Neural crest cell (in vitro differentiated cells): ENCODE results near the gene SLC4A11. TPM values are rescaled to one million over a fixed set of nuclear protein-coding genes. Genes with fewer than 3 reads are reported as not detected.

ENCODE experiments used
- DNase-seq: peaks from one replicate; pipeline ENCODE4 v3.0.0; 2021; ENCODE audit warnings: low read depth, mixed read lengths, low spot score
- H3K27ac Mint-ChIP-seq: one replicate; pipeline ENCODE4 v1.8.0; 2021; ENCODE audit warnings: mild to moderate bottlenecking, mixed read lengths; ENCODE audit not compliant: unreplicated experiment
- H3K27me3 Mint-ChIP-seq: 2 replicates; pipeline ENCODE4 v1.8.0; 2021; ENCODE audit warnings: low read depth, mild to moderate bottlenecking, mixed read lengths
- H3K36me3 Mint-ChIP-seq: 2 replicates; pipeline ENCODE4 v1.8.0; 2021; ENCODE audit warnings: low read depth, mild to moderate bottlenecking, mixed read lengths
- H3K4me1 Mint-ChIP-seq: 2 replicates; pipeline ENCODE4 v1.8.0; 2021; ENCODE audit warnings: mixed read lengths
- H3K4me3 Mint-ChIP-seq: one replicate; pipeline ENCODE4 v1.8.0; 2021; ENCODE audit warnings: mild to moderate bottlenecking, mixed read lengths
- H3K9me3 Mint-ChIP-seq: 2 replicates; pipeline ENCODE4 v1.8.0; 2021; ENCODE audit warnings: mixed read lengths
- total RNA-seq: library from RNA; stranded (reverse); gene quantifications from 2 replicates; pipeline ENCODE4 v1.2.1, GENCODE V29; 2021
- TF ChIP-seq, protein P1 (sequence below): fragments of 200-600 bp; sonication (generic); conservative IDR thresholded peaks from 2 replicates; pipeline ENCODE4 v1.5.0; 2021; ENCODE audit warnings: antibody characterized with exemption, mild to moderate bottlenecking

Gene SLC4A11
- total RNA-seq, 1 donor from 2014 or later: 0.89 TPM

DNA sequence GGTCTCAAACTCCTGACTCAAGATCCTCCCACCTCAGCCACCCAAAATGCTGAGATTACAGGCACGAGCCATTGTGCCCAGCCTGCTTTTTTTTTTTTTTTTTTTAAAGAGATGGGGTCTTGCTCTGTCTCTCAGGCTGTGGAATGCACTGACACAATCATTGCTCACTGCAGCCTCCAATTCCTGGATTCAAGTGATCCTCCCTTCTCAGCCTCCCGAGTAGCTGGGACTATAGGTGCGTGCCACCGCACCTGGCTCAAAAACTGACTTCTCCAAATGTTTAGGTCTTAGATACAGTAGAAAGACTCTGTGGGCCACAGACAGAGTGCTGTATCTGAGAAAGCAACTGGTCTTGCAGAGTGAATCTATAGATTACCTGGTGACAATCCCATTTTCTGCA, 31.1 kb upstream of the SLC4A11 start:
- Mint-ChIP-seq H3K27me3 (no peaks in the 10 kb centered on the region), H3K36me3 (peaks cover 6% of the 10 kb centered on the region), H3K4me3 (no peak overlapping the region), H3K4me1 (no peaks in the 10 kb centered on the region), H3K9me3 (no peaks in the 10 kb centered on the region), H3K27ac (no peak overlapping the region)
- TF ChIP-seq, protein P1, sequence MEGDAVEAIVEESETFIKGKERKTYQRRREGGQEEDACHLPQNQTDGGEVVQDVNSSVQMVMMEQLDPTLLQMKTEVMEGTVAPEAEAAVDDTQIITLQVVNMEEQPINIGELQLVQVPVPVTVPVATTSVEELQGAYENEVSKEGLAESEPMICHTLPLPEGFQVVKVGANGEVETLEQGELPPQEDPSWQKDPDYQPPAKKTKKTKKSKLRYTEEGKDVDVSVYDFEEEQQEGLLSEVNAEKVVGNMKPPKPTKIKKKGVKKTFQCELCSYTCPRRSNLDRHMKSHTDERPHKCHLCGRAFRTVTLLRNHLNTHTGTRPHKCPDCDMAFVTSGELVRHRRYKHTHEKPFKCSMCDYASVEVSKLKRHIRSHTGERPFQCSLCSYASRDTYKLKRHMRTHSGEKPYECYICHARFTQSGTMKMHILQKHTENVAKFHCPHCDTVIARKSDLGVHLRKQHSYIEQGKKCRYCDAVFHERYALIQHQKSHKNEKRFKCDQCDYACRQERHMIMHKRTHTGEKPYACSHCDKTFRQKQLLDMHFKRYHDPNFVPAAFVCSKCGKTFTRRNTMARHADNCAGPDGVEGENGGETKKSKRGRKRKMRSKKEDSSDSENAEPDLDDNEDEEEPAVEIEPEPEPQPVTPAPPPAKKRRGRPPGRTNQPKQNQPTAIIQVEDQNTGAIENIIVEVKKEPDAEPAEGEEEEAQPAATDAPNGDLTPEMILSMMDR: no peak
- no peak for DNase-seq

DNA sequence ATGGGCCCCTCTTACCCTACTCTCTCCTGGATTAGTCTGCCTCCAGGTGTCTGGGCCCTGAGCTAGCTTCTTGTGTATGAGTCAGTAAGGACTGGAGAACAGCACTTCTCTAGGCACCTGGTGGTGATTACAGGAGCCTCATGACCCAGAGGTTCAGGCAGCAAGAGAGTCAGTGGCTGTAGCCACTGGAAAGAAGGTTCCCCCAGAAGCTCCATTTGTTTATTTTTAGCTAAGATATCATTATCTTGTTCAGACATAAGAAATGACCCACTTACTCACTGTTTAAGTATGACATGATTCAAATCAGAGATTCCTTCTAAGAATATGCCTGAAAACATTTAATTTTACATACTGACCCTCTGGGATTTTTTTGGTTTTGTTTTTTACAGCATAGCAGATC, 23.6 kb upstream of the SLC4A11 start:
- Mint-ChIP-seq H3K4me1 (no peaks in the 10 kb centered on the region), H3K36me3 (peaks cover 14% of the 10 kb centered on the region), H3K27me3 (no peaks in the 10 kb centered on the region), H3K27ac (no peak overlapping the region), H3K9me3 (no peaks in the 10 kb centered on the region), H3K4me3 (no peak overlapping the region)
- TF ChIP-seq, protein P1: no peak
- DNase-seq: no peak

DNA sequence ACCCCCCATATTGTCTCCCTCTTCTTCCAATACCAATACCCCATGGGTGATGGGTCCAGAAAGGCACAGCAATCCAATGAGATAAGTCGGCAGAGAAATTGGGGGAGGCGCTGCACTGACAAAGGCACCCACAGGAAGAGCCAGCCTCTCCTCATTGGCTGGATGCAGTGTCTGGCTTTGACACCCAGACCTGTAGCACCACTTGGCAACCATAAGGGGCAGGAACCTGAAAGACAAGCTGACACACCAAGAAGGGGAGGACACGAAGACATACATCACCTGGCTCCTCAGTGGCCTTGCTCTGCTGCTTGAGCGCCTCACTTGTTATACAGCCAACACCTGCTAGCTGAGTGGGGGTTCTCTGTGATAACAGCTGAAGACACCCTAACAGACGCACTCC, 19.4 kb upstream of the SLC4A11 start:
- Mint-ChIP-seq H3K27me3 (no peaks in the 10 kb centered on the region), H3K4me1 (no peaks in the 10 kb centered on the region), H3K27ac (no peak overlapping the region), H3K4me3 (no peak overlapping the region), H3K9me3 (no peaks in the 10 kb centered on the region), H3K36me3 (peaks cover 7% of the 10 kb centered on the region)
- TF ChIP-seq, protein P1: no peak
- no peak for DNase-seq

DNA sequence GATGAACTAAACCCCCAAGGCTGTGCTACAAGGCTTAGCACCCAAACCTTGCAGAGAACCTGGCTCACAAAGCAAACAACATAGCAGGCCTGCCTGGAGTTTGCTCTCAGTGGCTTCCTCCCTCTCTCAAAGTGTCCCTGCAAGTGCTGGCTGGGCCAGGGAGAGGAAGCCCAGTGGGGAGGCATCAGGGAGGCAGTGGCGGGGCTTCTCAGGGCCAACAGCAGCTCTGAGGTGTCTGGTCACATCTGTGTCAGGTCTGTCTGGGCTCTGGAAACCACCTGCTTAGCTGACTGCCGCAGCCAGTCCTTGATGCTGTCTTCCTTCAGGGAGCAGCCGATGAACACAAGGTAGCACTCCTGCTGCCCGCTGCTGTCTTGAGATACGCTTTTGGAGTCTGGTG, 16.7 kb upstream of the SLC4A11 start:
- no peak overlapping the region for H3K4me3 Mint-ChIP-seq
- H3K9me3 Mint-ChIP-seq: no peaks in the 10 kb centered on the region
- peaks cover 9% of the 10 kb centered on the region for H3K27me3 Mint-ChIP-seq
- H3K4me1 Mint-ChIP-seq: no peaks in the 10 kb centered on the region
- TF ChIP-seq, protein P1: no peak
- H3K36me3 Mint-ChIP-seq: peaks cover 2% of the 10 kb centered on the region
- DNase-seq: no peak
- peak overlapping the region; percentile 91 for H3K27ac Mint-ChIP-seq

DNA sequence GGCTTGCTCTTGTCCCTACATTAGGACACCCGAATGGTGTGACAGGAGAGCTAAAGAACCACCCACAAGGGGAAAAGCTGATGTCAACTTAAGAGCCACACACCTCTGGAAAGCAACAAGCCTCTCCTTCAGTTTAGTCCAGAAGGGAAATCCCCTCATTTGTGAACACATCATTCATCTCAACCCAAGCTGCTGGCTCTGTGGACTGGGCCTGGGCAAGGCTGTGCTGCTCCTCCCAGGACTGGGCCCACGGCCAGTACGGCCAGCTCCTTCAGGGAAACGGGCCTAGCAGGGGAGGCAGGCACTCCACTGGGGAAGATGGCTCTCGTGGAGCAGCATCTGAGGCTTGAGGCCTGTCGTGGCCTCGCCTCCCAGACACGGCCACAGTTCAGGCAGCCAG, 12.8 kb upstream of the SLC4A11 start:
- Mint-ChIP-seq H3K4me1 (peaks cover 4% of the 10 kb centered on the region), H3K4me3 (no peak overlapping the region), H3K27ac (no peak overlapping the region), H3K27me3 (peaks cover 46% of the 10 kb centered on the region), H3K9me3 (no peaks in the 10 kb centered on the region), H3K36me3 (peaks cover 5% of the 10 kb centered on the region)
- DNase-seq: no peak
- TF ChIP-seq, protein P1: no peak

DNA sequence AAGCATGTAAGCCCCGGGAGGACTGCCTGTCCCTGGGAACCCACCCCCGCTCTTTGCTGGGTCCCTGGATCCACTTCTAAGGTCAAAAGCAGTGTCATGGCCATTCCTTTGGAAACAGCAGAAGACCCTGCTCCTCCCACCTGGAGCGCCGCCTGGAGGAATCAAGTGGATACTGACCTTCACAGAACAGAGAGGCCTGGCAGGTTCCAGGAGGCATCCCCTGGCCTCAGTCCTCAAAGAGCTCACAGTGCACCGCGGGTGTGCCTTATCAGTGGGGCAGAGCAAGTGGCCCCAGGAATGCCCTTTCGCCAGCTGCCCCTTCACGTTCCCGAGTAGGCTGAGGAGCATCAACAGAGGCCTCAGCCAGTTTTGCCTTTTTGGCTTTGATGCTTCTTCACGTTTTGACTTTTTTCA, 11.1 kb upstream of the SLC4A11 start:
- TF ChIP-seq, protein P1: peak; percentile 54
- H3K27me3 Mint-ChIP-seq: peaks cover 59% of the 10 kb centered on the region
- H3K9me3 Mint-ChIP-seq: no peaks in the 10 kb centered on the region
- H3K4me3 Mint-ChIP-seq: no peak overlapping the region
- peaks cover 4% of the 10 kb centered on the region for H3K4me1 Mint-ChIP-seq
- peak; percentile 19 for DNase-seq
- peaks cover 5% of the 10 kb centered on the region for H3K36me3 Mint-ChIP-seq
- no peak overlapping the region for H3K27ac Mint-ChIP-seq
